RWPE2 (cell line): ENCODE data around the gene PPP1R26.

Experiments
- ATAC-seq: fragments of 200-7000 bp; cut with Tn5 transposase; 3 replicates; pipeline ENCODE4 v1.9.1; 2021; ENCODE audit warnings: low read depth
- DNase-seq: peaks from one replicate; pipeline ENCODE4 v3.0.0-alpha.2; 2020; ENCODE audit warnings: low spot score
- H3K27ac ChIP-seq: fragments of 450-650 bp; 2 replicates; pipeline ENCODE4 v1.5.1; 2017; ENCODE audit warnings: mild to moderate bottlenecking; ENCODE audit not compliant: poor library complexity, severe bottlenecking
- H3K27me3 ChIP-seq: fragments of 250-450 bp; sonication (Bioruptor Pico); 2 replicates; pipeline ENCODE4 v1.5.1; 2021; ENCODE audit warnings: mild to moderate bottlenecking, moderate library complexity; ENCODE audit not compliant: insufficient read depth, poor library complexity, severe bottlenecking
- H3K36me3 ChIP-seq: fragments of 250-450 bp; sonication (Bioruptor Pico); 2 replicates; pipeline ENCODE4 v1.5.1; 2020; ENCODE audit warnings: low read depth, mild to moderate bottlenecking, moderate library complexity
- H3K4me1 ChIP-seq: fragments of 250-450 bp; sonication (Bioruptor Pico); 2 replicates; pipeline ENCODE4 v1.5.1; 2021; ENCODE audit warnings: mild to moderate bottlenecking, moderate library complexity; ENCODE audit not compliant: insufficient read depth, poor library complexity, severe bottlenecking
- H3K4me3 ChIP-seq: fragments of 250-450 bp; sonication (Bioruptor Pico); 2 replicates; pipeline ENCODE4 v1.5.1; 2021; ENCODE audit warnings: mild to moderate bottlenecking, moderate library complexity; ENCODE audit not compliant: severe bottlenecking
- H3K9me3 ChIP-seq: fragments of 250-450 bp; sonication (Bioruptor Pico); 2 replicates; pipeline ENCODE4 v1.5.1; 2021; ENCODE audit warnings: mild to moderate bottlenecking, moderate library complexity; ENCODE audit not compliant: severe bottlenecking
- TF ChIP-seq, protein P1 (sequence below): fragments of 450-650 bp; IDR thresholded peaks from one replicate; pipeline ENCODE4 v1.5.1; 2017; ENCODE audit warnings: mild to moderate bottlenecking, moderate library complexity; ENCODE audit not compliant: poor library complexity, severe bottlenecking

PPP1R26 gene

DNA sequence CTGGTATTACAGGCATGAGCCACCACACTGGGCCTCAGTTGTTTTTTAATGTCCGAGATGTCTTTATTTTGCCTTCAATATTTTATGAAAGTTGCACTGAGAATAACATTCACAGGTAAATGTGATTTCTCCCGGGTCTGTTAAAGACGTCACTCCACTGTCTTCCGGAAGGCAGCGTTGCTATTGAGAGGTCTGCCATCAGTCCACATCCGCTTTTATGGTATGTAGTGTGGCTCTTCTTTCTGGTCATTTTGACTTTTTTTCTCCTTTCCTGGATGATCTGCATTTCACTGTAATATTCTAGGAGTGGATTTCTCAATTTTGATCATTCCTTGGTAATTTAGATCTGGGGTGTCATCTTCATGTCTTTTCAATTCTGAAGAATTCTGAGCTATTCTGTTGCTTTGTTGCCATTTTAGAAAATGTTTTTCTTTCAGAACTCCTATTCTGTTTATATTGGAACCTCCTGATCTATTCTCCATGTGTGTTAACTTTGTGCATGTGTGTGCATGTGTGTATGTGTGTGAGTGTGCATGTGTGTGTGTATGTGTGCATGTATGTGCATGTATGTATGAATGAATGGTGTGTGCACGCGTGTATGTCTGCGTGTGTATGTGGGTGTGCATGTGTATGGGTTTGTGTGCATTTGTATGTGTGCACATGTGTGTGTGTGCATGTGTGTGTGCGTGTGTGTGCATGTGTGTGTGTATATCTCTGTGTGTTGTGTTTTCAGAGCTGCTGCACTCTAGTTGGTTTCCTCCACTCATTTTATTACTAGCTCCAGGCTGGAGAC is 39.8 kb downstream of the PPP1R26 start:
- Histone ChIP-seq H3K4me1 (no peaks in the 10 kb centered on the region), H3K36me3 (no peaks in the 10 kb centered on the region), H3K27me3 (no peaks in the 10 kb centered on the region), H3K27ac (no peak overlapping the region), H3K4me3 (no peak overlapping the region), H3K9me3 (no peaks in the 10 kb centered on the region)
- DNase-seq (no peak), ATAC-seq (no peak)
- TF ChIP-seq, protein P1, sequence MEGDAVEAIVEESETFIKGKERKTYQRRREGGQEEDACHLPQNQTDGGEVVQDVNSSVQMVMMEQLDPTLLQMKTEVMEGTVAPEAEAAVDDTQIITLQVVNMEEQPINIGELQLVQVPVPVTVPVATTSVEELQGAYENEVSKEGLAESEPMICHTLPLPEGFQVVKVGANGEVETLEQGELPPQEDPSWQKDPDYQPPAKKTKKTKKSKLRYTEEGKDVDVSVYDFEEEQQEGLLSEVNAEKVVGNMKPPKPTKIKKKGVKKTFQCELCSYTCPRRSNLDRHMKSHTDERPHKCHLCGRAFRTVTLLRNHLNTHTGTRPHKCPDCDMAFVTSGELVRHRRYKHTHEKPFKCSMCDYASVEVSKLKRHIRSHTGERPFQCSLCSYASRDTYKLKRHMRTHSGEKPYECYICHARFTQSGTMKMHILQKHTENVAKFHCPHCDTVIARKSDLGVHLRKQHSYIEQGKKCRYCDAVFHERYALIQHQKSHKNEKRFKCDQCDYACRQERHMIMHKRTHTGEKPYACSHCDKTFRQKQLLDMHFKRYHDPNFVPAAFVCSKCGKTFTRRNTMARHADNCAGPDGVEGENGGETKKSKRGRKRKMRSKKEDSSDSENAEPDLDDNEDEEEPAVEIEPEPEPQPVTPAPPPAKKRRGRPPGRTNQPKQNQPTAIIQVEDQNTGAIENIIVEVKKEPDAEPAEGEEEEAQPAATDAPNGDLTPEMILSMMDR: no peak

DNA sequence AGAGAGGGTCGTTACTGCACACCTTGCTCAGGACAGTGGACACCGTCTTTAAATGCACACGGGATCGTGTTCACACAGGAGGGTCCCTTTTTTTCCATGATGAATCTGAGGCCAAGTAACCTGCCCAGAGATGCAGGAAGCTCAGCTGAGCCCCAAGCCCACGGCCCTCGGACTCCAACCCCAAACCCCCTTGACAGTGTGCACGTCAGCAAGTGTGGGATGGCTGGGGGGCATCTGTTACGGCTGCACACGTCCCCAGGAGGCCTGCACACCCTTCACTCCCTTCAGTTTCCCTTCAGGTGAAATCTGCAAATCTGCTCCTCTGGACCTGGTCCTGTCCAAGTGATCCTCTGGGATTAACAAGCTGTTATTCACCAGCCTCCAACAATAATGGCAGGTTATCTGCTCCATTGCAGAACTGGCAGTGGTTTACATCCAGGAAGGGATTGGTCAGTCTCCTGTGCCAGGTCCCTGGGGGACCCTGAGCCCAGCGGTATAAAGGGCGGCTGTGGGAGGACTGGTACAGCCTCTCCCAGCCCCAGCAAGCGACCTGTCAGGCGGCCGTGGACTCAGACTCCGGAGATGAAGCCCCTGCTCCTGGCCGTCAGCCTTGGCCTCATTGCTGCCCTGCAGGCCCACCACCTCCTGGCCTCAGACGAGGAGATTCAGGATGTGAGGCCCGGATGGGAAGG is 41.5 kb downstream of the PPP1R26 start, which contains the start of gene LCN1:
Gene LCN1 (plus strand): TSS at position 525 of the 692 bp plus-strand sequence. CDS start 58 bp downstream, at position 583.
- H3K4me1 ChIP-seq: no peaks in the 10 kb centered on the region
- no peaks in the 10 kb centered on the region for H3K9me3 ChIP-seq
- no peak within 1 kb of the TSS for H3K4me3 ChIP-seq
- no peaks in the 10 kb centered on the region for H3K27me3 ChIP-seq
- ATAC-seq (no peak), DNase-seq (peak; percentile 49)
- no peak within 1 kb of the TSS for H3K27ac ChIP-seq
- H3K36me3 ChIP-seq: no peaks in the 10 kb centered on the region
- TF ChIP-seq, protein P1: no peak

DNA sequence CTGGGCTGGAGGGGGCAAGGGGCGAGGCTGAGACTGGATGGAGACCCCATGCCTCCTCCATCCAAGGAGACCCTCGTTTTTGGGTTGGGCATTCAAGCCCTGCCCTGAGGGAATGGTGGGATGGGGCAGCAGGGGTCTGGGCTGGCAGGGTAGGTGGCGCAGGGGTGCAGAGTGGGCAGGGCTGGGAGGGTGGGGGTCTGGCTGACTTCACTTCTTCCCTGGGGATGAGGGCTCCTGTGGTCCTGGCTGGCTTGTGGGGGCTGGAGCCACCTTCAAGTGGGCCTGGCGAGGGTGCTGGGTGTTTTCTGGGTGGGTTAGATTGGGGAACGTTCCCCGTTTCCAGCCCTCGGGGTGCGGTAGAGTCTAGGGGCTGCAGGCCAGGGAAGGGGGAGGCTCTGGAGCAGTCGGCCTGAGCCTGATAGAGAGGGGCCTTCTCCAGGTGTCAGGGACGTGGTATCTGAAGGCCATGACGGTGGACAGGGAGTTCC is 42.1 kb downstream of the PPP1R26 start:
- Histone ChIP-seq H3K4me1 (no peaks in the 10 kb centered on the region), H3K36me3 (no peaks in the 10 kb centered on the region), H3K9me3 (no peaks in the 10 kb centered on the region), H3K27me3 (no peaks in the 10 kb centered on the region), H3K27ac (no peak overlapping the region), H3K4me3 (no peak overlapping the region)
- ATAC-seq (no peak), DNase-seq (peak; percentile 33)
- TF ChIP-seq, protein P1: no peak

DNA sequence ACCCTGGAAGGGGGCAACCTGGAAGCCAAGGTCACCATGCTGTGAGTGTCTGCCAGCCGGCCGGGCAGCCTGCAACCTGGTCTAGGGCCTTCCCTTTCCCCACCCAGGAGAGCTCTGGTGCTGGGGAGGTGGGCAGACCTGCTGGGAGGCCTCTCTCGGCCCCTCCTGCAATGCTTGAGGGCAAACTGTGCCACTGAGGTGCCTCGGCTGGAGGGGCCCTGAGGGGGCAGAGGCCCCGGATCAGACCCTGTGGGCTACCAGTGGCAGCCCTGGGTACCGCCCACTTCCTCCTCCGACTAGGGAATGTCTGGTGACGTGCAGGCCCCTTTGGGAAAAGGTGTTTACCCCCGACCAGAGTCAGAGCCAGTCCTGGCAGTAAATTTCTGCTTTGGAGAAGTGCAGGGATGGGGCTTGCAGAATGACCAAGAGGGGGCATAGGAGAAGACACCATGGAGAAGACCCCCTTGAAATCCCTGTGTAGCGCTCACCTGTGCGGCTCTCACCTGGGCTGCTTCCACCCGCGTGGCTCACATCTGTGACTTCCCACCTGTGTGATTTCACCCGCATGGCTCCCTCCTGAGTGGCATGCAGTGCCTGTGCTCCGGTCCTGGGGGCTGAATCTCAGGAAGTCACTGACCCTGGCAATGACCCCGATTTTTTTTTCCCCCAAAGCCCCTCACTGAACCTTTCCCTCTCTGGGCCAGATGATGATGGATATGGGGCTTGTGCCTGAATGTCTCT is 42.7 kb downstream of the PPP1R26 start:
- H3K9me3 ChIP-seq: no peaks in the 10 kb centered on the region
- TF ChIP-seq, protein P1: no peak
- ATAC-seq: no peak

More for the DNA sequence above, 42.7 kb downstream of the PPP1R26 start:
- H3K4me3 ChIP-seq: no peak overlapping the region
- H3K27me3 ChIP-seq: no peaks in the 10 kb centered on the region
- DNase-seq: peak; percentile 48
- H3K27ac ChIP-seq: no peak overlapping the region
- H3K36me3 ChIP-seq: no peaks in the 10 kb centered on the region
- no peaks in the 10 kb centered on the region for H3K4me1 ChIP-seq
